Measurements from ENCODE around the gene PNLDC1.
A peak's percentile ranks its signal among the peaks of the same experiment; 100 is the strongest.
"Not testable (repeated sequence)": the region's sequence is repeated elsewhere in the genome, so short reads cannot be mapped to it uniquely, and the experiment has no call there.

PNLDC1 gene

DNA sequence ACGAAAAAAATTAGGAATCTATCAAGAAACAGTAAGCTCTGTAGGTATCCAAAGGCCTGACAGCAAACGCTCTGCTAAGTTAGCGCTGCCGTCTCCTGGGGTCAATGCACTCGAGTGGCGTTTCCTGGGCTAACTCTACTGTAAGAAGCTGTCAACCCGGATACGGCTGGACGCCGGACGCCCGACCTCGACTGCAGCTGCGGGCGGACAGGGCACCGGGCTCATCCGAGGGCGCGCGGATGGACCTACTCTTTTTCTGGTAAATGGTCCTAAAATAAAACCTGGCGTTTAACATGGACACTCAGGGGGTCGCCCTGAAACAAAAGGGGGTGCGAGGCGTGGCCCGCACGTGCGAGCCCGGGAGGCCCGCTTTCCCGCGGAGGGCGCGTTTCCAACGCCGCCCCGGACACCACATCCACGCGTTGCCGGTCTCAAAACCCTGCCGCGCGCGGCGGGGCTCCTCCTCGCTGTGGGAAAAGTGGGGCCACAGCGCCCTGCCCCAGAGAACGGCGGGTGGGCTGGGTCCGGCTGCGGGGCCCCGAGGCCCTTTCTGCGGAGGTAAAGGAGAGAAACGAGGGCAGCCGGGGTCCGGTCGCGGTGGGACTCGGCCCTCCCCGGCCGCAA, 11.2 kb upstream of the PNLDC1 start:
- peak; percentile 47 for DNase-seq

DNA sequence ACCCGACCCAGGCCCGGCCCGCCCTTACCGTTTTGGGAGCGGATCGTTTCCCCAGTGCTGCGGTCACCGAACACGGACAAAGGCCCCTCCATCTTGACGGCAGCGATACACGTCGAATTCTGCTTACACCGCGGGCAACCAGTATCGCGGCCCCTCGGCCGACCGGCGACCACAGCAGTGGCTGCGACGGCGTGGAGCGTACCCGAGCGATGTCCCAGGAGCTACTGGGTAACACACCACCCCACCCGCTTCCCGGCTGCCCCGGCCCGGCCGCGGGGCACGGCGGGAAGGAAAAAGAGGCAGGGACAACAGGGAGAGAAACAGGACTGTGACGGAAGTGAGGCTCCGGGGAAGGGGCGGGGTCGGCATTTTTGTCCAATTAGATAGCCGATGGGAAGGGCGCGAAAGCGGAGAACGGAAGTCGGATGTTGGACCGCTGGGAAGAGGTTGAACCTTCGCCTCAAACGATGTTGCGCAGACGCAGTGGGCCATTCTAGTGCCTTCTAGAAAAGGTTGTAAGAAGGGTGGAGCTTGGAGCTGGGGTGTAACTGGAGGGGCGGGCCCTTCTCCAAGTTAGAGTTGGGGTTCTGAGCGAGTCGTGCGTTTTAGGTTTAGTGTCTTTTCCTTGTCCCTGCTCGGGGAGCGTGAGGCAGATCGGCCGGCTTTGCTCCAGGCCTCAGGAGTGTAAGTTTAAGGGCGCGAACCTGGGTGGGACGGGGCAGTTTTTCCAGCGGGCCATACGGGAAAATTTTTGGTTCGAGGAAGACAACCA, 10.5 kb upstream of the PNLDC1 start, which contains the start of gene TCP1:
Gene TCP1, minus strand, starts transcription at position 226 of the 772 bp plus-strand sequence. Its CDS starts 134 bp downstream, at position 92.
- peak; percentile 100 for DNase-seq

DNA sequence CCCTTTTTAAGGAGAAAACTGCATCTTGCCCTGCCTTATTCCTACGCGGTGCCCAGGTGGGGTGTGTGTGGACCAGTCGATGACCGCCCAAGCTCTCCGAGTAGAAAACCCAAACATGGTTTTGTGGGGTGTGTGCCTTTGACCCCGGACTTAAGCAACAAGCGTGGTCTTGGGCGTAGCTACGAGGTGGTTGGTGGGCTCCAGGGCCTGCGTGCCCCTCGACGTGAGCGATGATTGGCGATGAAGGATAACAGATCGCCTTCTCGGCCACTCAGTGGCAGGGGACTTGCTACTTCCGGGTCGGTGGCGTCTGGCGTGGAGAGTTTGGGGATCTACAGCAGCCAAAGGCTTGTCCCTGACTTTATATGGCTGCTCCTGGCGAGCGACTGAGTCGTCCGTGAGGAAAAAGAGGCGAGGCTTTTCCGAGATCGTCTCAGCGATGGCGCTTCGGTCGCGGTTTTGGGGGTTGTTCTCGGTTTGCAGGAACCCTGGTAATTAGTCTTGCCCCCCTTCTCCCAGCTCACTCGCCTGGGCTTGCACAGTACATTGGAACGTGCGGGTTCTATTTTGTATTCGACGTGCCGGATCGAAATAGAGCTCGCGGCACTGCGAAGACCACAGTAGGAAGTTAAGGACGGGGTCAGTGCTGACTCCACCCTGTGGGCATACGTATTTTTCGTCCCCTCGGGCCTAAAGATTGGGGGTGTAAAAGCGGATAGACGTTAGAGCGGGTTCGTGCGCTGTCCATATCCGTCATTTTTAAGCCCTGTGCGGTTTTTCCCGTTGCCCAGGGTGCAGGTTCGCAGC, 9.7 kb upstream of the PNLDC1 start, which contains the start of gene MRPL18:
Gene MRPL18, plus strand, starts transcription at position 319 of the 807 bp plus-strand sequence. Its CDS starts 121 bp downstream, at position 440.
- peak; percentile 98 for DNase-seq

DNA sequence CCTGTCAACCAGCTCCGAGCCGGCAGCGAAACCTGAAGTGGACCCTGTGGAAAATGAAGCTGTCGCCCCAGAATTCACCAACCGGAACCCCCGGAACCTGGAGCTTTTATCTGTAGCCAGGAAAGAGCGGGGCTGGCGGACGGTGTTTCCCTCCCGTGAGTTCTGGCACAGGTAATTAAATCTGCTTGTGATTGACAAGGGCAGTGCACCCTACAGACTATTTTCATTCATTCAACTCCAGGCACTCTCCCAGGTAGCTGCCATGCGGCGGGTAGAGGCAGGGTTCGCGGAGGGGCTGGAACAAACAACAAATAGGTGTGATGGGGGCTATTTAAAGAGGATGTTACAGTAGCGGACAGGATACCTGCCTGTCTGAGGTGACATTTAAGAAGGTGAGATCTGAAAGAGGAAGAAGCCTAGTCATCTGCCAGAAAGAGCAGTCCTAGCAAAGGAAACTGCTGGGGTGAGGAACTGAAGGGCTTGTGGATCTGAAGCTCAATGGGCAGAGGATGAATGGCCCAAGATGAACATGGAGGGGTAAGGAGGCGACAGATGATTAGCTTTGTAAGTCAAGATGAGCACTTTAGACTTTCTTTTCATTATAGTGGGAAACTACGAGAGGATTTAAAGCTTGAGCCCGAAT, 9.0 kb upstream of the PNLDC1 start:
- DNase-seq = peak; percentile 41

DNA sequence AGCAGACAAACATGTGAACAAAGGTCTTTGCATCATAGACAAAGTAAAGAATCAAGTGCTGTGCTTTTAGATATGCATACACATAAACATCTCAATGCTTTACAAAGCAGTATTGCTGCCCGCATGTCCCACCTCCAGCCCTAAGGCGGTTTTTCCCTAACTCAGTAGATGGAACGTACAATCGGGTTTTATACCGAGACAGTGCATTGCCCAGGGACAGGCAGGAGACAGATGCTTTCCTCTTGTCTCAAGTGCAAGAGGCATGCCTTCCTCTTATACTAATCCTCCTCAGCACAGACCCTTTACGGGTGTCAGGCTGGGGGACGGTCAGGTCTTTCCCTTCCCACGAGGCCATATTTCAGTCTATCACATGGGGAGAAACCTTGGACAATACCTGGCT, 5.1 kb upstream of the PNLDC1 start:
- DNase-seq = not testable (repeated sequence)

DNA sequence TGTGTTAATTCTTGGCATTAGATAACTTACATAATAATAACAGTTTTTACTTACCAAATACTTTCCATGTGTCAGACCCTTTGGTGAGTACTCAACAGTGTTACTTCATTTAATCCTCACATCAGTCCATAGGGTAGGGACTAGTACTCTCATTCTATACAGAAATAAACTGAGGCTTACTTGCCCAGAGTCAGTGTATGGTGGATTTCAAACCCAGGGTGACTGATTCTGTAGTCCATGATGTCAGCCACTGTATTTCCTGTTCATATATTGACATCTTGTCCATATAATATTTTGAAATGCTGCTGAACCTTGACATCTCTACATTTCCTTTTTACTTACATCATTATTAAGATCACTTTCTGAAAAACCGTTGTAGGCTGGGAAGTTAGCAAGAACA, 2.5 kb upstream of the PNLDC1 start:
- DNase-seq = no peak

DNA sequence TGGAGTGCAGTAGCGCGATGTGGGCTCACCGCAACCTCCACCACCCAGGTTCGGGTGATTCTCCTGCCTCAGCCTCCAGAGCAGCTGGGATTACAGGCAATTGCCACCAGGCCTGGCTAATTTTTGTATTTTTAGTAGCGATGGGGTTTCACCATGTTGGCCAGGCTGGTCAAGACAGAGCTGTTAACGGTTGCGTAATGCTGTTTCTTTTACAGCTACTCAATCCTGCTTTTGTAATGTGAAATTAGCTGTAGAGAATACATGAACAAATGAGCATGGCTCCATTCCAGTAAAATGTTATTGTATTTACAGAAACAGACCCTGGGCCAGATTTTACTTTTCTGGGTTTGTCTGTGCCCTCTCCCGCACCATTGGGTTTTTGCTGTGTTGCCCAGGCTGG, 1.9 kb downstream of the PNLDC1 start:
- no peak for DNase-seq

DNA sequence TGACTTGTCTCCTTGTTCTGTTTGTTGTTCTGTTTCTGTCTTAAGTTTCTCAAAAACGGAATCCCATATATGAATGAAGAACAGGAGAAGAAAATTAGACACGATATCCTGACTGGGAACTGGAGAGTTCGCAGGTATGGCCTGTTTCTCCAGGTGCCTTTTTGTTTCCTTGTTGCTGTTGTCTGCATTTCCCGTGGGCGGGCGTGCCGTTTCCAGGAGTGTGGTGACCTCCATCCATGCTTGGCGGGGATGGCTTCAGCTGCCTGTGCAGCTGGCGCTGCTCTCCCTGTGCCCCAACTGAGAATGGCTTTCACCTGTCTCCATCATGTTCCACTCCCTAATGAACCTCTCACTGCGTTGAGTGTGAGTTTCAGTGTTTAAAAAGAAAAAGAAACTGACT, 4.4 kb downstream of the PNLDC1 start:
- DNase-seq = no peak

DNA sequence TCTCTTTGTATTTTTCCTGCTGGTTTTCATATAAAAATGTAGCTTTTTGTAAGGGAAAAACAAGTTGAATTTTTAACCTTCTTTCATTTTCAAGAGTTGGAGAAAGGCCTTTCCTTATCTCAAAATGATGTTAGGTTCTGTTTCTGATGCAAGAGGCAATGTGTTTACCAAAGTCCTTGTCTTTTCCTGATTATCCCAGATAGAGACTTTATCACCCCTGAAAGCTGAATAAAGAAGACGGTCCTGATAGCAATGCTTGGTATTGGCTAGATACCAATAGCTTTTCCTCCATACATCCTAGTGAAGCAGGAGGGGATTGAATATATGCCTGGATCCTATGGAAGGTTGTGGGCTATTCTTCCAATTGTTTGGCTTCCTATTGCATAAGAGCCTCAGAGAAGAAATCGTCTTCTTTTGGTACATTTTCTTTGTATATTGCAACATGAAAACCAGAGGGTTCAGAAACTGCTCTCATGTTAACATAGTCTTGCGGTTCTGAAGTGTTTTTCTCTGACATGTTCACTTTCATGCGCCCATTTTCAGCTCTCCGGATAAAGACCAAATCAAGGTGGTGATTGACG, 5.5 kb downstream of the PNLDC1 start:
- DNase-seq = no peak

DNA sequence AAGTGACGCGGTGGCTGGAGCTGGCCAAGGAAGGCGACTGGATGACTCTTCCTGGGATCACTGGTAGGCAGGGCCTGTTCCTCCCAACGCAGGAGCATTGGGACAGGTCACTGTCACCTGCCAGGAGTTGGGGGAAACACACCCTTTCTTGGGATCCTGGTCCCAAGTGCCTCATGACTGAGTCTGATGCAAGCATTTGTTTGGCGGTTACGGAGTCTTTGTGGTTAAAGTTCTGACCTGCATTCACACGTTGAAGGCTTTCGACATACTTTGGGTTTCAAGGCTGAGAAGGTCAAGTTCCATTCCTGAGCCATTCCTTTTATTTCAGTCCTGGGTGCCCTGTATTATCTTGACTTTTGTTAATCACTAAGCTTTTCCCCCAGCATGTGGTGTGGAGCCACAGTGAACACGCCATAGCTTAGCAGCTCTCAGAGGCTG, 6.0 kb downstream of the PNLDC1 start:
- DNase-seq = no peak

DNA sequence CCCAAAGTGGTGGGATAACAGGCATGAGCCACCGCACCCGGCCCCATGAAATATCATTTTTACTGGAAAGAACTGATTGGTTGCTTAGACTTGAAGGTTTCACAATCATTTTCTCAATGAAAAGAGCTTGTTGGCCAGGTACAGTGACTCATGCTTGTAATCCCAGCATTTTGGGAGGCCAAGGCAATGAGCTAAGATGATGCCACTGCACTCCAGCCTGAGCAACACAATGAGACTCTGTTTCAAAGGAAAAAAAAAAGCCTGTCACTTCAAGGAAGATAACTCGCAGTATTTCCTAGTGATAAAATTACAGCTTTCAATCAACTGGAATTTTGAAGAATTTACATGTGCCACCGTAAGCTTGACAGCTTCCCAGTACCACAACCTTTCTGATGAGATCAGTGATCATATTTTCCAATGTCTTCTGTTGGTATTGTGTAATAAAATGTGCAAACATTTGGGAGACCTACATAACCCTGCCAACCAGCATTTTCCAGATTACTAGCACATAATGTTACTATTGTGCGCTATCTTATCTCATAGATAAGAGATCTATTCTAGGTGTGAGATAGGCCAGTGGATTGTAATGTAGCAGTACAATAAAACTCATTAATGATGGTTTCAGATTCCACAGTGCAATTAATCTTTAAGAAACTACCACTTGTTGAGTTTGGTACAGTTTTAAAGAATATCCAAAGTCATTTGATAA, 7.2 kb downstream of the PNLDC1 start:
- no peak for DNase-seq

DNA sequence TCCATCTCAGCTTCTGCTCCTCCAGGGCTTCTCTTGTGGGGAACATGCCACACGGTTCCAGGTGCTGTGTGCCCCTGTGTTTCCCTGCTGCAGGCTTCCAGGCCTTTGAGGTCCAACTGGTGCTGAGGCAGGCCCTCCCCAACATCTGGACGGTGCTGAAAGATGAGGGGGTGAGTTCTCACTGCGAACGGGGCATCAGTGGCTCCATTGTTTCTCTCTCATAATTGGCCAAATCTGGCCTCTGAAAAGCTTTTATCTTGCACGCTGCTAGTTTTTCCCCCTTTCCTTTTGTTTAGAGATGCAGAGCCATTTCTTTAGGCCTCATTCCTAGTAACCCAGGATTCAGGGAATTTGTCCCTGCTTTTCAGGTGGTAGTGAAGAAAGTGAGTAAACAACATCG, 8.6 kb downstream of the PNLDC1 start:
- DNase-seq = no peak

DNA sequence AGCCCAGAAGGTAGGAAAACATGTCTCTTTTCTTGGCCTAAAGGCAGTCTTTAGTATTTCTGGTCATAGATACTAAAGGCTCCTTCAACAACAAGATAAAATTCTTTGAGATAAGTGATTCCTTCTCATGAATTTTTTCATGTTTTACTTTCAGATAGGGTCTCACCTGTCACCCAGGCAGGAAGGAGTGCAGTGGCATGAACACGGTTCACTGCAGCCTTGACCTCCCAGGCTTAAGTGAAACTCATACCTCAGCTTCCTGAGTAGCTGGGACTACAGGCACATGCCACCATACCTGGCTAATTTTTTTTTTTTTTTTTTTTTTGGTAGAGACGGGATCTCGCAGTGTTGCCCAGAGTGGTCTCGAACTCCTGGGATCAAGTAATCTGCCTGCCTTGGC, 9.1 kb downstream of the PNLDC1 start:
- DNase-seq = no peak

DNA sequence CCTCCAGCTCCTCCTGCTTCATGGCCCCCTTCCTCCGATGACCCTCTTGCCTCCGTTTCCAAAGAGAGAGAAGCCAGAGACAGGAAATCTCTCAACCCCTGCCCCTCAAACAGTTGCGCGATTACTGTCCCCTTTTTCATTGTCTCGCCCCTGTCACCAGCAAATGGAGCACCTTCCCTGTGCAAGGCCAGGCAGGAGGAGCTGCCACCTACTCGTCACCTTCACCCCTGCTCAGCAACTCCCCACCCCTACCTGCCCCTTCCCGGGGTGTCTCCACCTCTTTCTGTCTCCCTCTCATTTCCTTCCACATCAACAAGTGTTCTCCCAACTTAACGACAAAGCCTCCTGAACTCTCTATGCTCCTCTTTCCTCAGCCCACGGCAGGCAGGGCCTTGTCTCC, 13.7 kb downstream of the PNLDC1 start:
- DNase-seq = no peak

DNA sequence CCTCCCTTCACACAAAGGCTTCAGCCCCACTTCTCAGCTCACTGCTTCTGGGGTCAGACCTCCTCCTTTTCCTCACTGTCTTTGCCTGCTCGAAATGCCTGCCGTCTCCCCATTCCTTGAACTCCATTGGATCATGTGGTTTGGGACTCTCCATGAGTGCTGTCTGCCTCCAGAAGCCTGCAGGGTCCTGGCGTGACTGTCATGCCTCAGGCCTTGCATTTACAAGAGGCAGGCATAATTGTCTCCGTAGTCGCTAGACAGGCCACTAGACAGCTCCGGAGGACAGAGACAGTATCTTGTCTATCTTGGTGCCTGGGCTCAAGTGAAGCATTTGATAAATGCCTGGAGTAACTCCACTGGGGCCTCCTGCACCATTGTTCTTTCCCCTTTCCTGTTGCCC, 15.3 kb downstream of the PNLDC1 start:
- DNase-seq = no peak

DNA sequence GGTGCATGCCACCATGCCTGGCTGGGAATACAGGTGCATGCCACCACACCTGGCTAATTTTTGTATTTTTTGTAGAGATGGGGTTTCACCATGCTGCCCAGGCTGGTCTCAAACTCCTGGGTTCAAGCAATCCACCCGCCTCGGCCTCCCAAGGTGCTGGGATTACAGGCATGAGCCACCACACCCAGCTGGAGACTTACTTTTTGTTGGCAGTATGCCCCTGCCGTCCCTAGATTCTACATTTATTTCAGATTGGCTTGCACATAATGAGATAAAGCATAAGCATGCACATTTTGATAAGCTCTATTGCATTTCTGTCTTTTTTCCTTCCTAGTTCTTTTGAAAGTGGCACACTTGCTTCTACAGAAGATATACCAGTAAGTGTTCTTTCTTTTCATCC, 16.7 kb downstream of the PNLDC1 start:
- DNase-seq = not testable (repeated sequence)

DNA sequence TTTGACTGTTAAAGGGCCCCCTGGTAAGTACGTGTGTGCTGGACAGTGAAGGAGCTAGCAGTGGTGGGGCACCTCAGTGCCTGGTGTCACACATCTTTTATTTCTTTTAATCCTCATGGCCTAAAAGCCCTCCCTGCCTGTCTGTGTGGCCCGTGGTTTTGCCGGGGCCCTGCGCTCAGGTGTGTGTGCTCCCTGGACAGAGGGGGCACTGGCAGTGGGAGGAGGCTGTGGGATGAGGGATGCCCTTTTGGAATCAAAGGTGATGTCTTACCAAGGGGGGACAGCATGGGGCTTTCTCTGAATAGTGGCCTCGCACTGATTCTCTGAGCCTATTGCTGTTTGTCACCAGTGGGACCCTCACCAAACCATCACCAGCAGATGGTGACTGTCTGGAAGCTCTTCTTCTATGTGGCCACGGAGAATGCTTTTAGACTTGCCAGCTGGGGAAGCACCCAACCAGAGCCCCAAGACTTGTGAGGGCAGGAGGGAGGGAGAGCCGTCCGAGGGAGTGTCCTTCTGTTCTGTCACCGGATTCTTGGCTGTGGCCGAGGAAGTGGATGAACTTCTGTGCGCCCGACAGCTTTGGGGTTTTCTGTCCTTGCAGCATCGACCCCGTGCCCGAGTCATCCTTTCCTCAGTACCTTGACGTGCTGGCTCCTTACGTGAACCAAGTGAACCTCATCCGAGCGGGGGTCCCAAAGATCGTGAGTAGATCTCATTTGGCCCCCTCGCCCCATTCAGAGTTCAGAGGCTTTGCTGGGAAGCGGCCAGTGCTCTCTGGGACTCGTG, 18.1 kb downstream of the PNLDC1 start:
- DNase-seq = no peak

DNA sequence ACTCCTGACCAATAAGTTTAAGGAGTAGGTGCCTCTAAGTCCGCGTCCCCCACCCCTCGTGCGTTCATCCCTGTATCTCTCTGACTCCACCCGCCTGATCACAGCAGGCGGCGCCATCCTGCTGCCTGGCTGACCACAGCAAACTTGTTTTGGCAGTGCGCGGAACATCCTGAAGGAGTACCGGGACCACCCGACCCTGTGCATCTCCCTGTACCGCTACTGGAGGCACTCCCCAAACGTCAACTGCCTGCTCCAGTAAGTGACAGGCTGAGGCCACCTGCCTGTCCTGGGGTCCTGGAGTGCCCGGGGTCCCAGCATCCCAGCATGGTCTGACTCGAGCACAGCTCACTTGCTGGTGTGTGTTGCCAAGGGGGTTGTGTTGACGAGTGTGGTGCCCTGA, 19.0 kb downstream of the PNLDC1 start:
- DNase-seq = no peak

DNA sequence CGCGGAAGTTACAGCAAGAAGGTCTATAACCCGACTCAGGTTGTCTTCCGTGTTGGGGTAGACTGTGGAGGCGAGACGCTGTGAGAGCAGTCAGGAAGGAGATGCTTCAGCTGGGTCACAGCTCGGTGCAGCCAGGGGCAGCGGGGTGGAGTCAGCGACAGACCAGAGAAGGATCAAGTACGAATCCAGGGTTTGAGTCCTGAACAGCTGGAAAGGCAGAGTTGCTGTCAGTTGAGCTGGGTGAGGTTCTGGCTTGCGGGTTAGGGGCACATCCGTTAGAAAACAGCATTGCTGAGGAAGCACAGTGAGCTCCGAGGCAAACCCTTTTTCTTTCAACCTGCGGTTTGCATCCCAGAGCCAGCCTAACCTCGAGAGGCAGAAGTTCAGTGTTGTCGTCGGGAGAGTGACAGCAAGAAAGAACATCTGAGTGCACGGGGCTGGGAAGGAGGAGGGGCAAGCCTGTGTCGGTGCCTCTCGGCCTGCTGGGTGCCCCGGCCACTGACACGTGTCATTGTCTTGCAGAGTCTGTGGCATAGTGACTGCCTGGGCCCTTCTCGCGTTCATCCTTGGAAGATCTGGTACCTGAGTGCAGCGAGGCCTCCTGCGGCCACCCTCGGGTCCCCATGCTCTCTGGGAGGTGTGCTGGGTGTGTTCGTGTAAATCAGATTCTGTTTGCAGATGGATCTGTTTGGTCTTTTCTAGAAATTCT, 20.0 kb downstream of the PNLDC1 start:
- DNase-seq = no peak

DNA sequence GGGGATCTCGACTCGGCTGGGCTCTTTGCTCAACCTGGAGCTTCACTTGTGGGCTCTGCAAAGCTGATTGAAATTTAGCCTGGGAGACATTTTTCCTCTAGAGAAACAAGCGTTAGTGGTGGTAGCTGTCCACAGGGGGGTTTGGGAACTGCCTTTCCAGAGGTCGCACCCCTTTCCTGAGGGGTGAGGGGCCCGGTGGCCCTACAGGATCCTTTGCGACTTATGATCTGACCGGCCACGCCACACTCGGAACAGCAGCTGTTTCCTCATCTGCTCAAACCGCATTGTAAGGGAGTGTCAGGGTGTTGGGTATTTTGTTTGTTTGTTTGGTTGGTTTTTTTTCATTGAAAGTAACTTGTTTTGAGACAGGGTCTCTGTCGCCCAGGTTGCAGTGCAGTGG, 21.0 kb downstream of the PNLDC1 start:
- DNase-seq = no peak

Data from left hindlimb (tissue), 1 donor.